ENCODE measurements around the gene RPUSD4. TPM values are rescaled to one million over a fixed set of nuclear protein-coding genes. Genes with fewer than 3 reads are reported as not detected.

RPUSD4 gene
- total RNA-seq, 2 experiments from 2014 or later = 30.7 to 32.5 TPM

GRCh38 chr11:126202646-126203359, 8.6 kb downstream of the RPUSD4 start:
- ChIA-PET CTCF (interaction anchor here (0.6 to 1.6 kb wide), 3 partner anchors 9 to 167 kb away, joined by 3 to 5 read pairs (median 3); no protein-coding TSS in a partner anchor), POLR2A (no interaction called here)
- H3K27ac Mint-ChIP-seq = no peak overlapping the region
- no peaks in the 10 kb centered on the region for H3K27me3 Mint-ChIP-seq
- H3K36me3 Mint-ChIP-seq (ENCODE audit: low read depth) = peaks cover 52% of the 10 kb centered on the region
- H3K9me3 Mint-ChIP-seq = no peaks in the 10 kb centered on the region
- H3K4me1 Mint-ChIP-seq = no peaks in the 10 kb centered on the region
- H3K4me3 Mint-ChIP-seq = no peak overlapping the region
- no peak for DNase-seq

DNA sequence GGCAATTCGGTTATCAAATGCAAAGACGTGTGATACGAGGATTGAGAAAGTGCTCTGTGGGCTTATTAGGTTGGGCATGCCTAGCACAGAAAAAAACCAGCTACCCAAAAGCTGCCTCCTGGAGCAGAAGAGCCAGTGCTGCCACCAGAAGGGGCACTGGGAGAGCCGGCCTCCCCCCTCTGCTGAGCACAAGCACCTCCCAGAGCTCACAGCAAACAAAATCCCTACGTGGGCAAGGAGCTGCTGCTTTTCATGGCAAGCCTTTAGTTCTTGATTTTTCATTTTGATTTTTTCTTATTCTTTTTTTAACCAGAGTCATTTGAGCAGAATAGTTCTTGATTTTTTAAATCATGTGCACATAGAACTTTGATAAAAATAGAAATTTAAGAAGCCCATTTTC, 12.8 kb downstream of the RPUSD4 start:
- no peak for DNase-seq
- Mint-ChIP-seq H3K4me3 (no peak overlapping the region), H3K27ac (no peak overlapping the region), H3K36me3 (ENCODE audit: low read depth) (peaks cover 58% of the 10 kb centered on the region), H3K4me1 (no peaks in the 10 kb centered on the region), H3K9me3 (peaks cover 6% of the 10 kb centered on the region), H3K27me3 (no peaks in the 10 kb centered on the region)
- CTCF ChIA-PET = interaction anchor here (1.0 kb wide), 1 partner anchor 9 kb away, joined by 6 read pairs; no protein-coding TSS in a partner anchor
- POLR2A ChIA-PET = no interaction called here

- peaks cover 53% of the 10 kb centered on the region for H3K36me3 Mint-ChIP-seq (ENCODE audit: low read depth)
- no peaks in the 10 kb centered on the region for H3K27me3 Mint-ChIP-seq
- H3K9me3 Mint-ChIP-seq = peaks cover 6% of the 10 kb centered on the region
- H3K4me1 Mint-ChIP-seq = no peaks in the 10 kb centered on the region
- H3K4me3 Mint-ChIP-seq = no peak overlapping the region
- CTCF ChIA-PET = interaction anchor here (0.5 to 1.0 kb wide), 3 partner anchors 10 to 782 kb away, joined by 3 to 6 read pairs (median 4); no protein-coding TSS in a partner anchor
- POLR2A ChIA-PET = no interaction called here
- no peak for DNase-seq
- no peak overlapping the region for H3K27ac Mint-ChIP-seq
These were observed 14.0 kb downstream of the RPUSD4 start for GRCh38 chr11:126197277-126197939.

- peaks cover 44% of the 10 kb centered on the region for H3K36me3 Mint-ChIP-seq (ENCODE audit: low read depth)
- POLR2A ChIA-PET = no interaction called here
- no peak overlapping the region for H3K4me3 Mint-ChIP-seq
- CTCF ChIA-PET = interaction anchor here (2.0 kb wide), 1 partner anchor 8 kb away, joined by 5 read pairs; no protein-coding TSS in a partner anchor
- H3K4me1 Mint-ChIP-seq = no peaks in the 10 kb centered on the region
- peaks cover 6% of the 10 kb centered on the region for H3K9me3 Mint-ChIP-seq
- H3K27me3 Mint-ChIP-seq = no peaks in the 10 kb centered on the region
- no peak for DNase-seq
- H3K27ac Mint-ChIP-seq = no peak overlapping the region
These were observed 16.3 kb downstream of the RPUSD4 start for GRCh38 chr11:126195119-126195518.

- Mint-ChIP-seq H3K4me1 (no peaks in the 10 kb centered on the region), H3K9me3 (peaks cover 6% of the 10 kb centered on the region), H3K4me3 (no peak overlapping the region), H3K27ac (no peak overlapping the region), H3K36me3 (ENCODE audit: low read depth) (peaks cover 38% of the 10 kb centered on the region), H3K27me3 (no peaks in the 10 kb centered on the region)
- POLR2A ChIA-PET = no interaction called here
- CTCF ChIA-PET = interaction anchor here (0.8 to 1.4 kb wide), 4 partner anchors 9 to 273 kb away, joined by 3 to 5 read pairs (median 4); no protein-coding TSS in a partner anchor
- peak; percentile 50 for DNase-seq
These were observed 17.3 kb downstream of the RPUSD4 start for GRCh38 chr11:126194121-126194543.

DNA sequence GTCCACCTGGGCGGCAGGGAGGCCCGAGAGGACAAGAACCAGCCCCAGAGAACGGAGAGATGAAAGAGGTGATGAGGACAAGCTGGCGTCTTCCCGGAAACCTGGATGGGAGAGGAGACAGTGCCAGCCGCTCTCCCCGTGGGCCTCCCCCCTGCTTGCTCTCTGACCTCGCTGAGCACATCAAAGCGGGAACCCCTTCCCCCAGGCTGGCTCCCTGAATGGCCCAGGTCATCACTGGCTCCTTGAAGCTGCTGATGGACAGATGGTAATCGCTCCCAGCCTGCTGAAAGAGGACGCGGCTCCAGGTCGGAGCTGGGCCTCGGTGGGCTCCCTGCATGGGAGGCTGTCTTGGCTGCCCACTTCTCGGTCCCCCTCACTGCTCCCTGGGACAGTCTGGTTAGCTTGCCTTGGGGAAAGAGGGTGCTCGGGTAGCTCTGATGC, 18.4 kb downstream of the RPUSD4 start:
- Mint-ChIP-seq H3K4me1 (peaks cover 8% of the 10 kb centered on the region), H3K27me3 (no peaks in the 10 kb centered on the region), H3K9me3 (peaks cover 6% of the 10 kb centered on the region), H3K36me3 (ENCODE audit: low read depth) (peaks cover 29% of the 10 kb centered on the region), H3K4me3 (no peak overlapping the region), H3K27ac (no peak overlapping the region)
- no peak for DNase-seq
- CTCF ChIA-PET = interaction anchor here (1.0 to 1.4 kb wide), 4 partner anchors 10 to 251 kb away, joined by 3 to 5 read pairs (median 4); no protein-coding TSS in a partner anchor
- POLR2A ChIA-PET = no interaction called here

GRCh38 chr11:126192361-126192760, 19.1 kb downstream of the RPUSD4 start:
- no peak overlapping the region for H3K27ac Mint-ChIP-seq
- H3K4me1 Mint-ChIP-seq = peaks cover 8% of the 10 kb centered on the region
- no peaks in the 10 kb centered on the region for H3K27me3 Mint-ChIP-seq
- ChIA-PET CTCF (interaction anchor here (0.5 to 1.0 kb wide), 2 partner anchors 252 to 269 kb away, joined by 3 to 5 read pairs; no protein-coding TSS in a partner anchor), POLR2A (no interaction called here)
- no peak for DNase-seq
- peaks cover 22% of the 10 kb centered on the region for H3K36me3 Mint-ChIP-seq (ENCODE audit: low read depth)
- H3K9me3 Mint-ChIP-seq = peaks cover 4% of the 10 kb centered on the region
- H3K4me3 Mint-ChIP-seq = no peak overlapping the region

DNA sequence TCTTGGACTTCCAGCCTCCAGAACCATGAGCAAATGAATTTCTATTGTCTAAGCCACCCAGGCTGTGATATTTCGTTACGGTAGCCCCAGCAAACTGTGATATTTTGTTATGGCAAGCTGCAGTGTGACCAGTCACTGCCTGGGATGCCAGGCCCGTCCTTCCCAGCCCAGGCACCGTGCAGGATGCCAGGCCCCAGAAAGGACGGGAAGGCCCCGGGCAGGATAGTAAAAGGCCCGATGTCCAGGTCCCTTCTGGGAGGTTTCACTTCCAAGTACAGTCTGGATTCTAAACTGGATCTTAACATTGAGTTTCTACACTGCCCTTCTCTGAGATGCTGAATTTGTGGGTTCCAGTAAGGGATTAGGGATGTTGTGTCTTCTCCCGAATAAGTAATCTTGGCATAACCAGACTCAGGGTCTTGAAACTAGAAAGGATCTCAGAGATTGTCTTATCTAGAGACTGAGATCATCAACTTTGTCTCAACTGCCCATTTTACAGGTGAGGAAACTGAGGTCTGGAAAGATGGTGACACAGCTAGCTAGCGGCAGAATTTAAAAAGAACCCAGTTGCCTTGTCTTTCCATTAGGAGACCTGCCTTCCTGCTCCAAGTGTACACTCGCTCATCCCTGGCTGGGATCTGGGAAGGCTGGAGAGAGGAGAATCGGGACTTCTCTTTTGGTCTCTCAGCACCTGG, 19.9 kb downstream of the RPUSD4 start:
- H3K27me3 Mint-ChIP-seq = no peaks in the 10 kb centered on the region

DNA sequence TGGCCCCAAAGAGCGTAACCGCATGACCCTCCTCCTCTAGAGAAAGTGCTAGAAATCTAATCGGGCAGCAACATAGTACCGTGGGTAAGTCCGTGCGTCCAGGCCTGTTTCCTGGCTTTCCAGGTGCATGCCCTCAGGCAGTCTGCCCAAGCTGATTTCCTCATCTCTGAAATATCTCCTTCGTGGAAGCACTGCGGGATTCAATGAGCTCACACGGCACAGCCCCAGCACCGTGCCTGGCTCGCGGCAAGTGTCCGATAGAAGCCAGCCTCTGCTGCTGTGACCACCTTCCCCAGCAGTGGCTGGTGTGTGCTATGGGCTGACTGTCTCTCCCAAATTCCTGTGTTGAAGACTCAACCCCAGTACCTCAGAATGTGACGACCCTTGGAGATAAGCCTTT, 20.7 kb downstream of the RPUSD4 start:
- Mint-ChIP-seq H3K27ac (peak overlapping the region; percentile 26), H3K4me3 (no peak overlapping the region), H3K4me1 (peaks cover 8% of the 10 kb centered on the region), H3K27me3 (no peaks in the 10 kb centered on the region), H3K36me3 (ENCODE audit: low read depth) (peaks cover 8% of the 10 kb centered on the region), H3K9me3 (no peaks in the 10 kb centered on the region)
- DNase-seq = no peak
- ChIA-PET POLR2A (no interaction called here), CTCF (interaction anchor here (2.0 kb wide), 1 partner anchor 268 kb away, joined by 5 read pairs; no protein-coding TSS in a partner anchor)

More for the DNA sequence above, 19.9 kb downstream of the RPUSD4 start:
- no peaks in the 10 kb centered on the region for H3K9me3 Mint-ChIP-seq
- POLR2A ChIA-PET = no interaction called here
- no peak overlapping the region for H3K4me3 Mint-ChIP-seq
- H3K27ac Mint-ChIP-seq = no peak overlapping the region
- peaks cover 8% of the 10 kb centered on the region for H3K4me1 Mint-ChIP-seq
- DNase-seq = no peak
- peaks cover 15% of the 10 kb centered on the region for H3K36me3 Mint-ChIP-seq (ENCODE audit: low read depth)
- CTCF ChIA-PET = interaction anchor here (1.0 kb wide), 1 partner anchor 268 kb away, joined by 3 read pairs; no protein-coding TSS in a partner anchor

DNA sequence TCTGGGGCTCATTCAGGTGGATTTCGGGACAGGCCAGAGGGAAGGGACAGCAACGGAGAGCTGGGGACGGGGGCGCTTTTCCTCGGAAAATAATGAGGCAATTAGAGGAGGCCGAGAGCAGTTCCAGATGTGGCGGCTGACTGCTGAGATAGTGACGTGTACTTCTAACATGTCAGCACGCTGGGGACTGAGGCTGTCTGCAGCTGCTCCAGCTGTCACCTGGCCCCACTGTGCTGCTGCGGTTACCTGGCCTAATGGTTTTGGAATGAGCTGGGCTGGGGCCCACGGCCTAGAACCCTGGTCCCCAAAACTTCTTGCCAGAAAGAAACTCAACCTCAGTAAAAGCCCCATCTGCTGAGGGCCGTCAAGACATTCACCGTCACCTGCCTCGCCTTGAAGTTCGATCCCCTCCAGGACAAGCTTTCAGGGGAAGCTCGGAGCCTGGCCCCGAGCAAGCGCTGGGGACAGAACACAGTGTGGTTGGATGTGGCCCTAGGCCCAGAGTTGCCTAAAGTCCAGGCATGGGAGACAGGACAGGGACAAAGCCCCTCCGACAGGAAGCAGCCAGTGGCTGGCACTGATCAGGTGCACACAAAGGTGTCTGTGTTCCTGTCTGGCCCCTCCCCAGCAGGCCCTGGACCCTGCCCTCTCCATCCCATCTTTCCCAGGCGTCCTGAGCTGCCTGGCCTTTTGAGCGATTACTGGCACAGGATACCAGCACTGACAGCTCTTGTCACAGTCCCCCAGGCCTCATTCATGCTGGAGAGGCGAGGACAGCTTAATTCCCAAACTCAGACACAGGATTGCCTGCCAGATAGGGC, 22.1 kb downstream of the RPUSD4 start:
- CTCF ChIA-PET = interaction anchor here (2.0 kb wide), 1 partner anchor 266 kb away, joined by 5 read pairs; no protein-coding TSS in a partner anchor
- peaks cover 8% of the 10 kb centered on the region for H3K4me1 Mint-ChIP-seq
- no peaks in the 10 kb centered on the region for H3K9me3 Mint-ChIP-seq

DNA sequence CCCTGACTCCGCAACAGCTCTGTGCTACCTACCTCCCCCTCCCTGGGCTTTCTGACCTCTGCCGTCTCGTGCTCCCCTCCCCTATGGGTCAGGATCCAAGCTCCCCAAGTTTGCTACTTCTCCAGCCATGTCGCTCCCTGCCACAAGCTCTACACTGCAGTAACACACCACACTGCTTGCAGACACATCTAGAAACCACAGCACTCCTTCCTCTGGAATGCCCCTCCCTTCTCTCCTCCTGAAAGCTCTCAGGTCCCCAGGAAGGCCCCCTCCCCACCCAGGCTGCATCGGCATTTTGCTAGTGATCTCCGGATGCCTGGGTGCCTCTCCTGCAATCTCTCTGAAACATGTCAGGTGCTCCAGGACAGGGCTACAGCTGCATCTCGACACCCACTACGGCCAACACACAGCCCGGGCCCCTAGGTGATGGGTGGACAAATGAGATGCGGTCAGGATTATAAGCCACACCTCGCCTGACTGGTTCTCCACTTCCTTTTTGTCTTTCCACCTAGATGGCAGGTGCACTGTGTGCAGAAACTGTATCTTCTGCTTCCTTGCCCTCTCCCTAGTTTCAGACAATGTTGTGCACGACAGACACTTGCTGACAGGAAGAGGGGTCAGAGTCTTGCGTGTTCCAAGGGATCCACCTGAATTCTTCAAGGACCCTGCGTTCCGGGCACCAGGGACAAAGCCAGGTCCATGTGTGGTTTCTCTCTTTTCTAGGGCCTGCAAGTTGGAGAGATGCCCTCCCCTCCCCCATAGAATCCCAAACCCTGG, 22.9 kb downstream of the RPUSD4 start:
- CTCF ChIA-PET = interaction anchor here (2.0 kb wide), 1 partner anchor 266 kb away, joined by 5 read pairs; no protein-coding TSS in a partner anchor
- Mint-ChIP-seq H3K27me3 (no peaks in the 10 kb centered on the region), H3K27ac (peak overlapping the region; percentile 51), H3K4me3 (no peak overlapping the region), H3K9me3 (no peaks in the 10 kb centered on the region), H3K4me1 (peaks cover 8% of the 10 kb centered on the region), H3K36me3 (ENCODE audit: low read depth) (no peaks in the 10 kb centered on the region)
- no peak for DNase-seq
- POLR2A ChIA-PET = no interaction called here

More for the DNA sequence above, 22.1 kb downstream of the RPUSD4 start:
- no peaks in the 10 kb centered on the region for H3K27me3 Mint-ChIP-seq
- POLR2A ChIA-PET = no interaction called here
- H3K4me3 Mint-ChIP-seq = no peak overlapping the region
- peak overlapping the region; percentile 51 for H3K27ac Mint-ChIP-seq
- no peaks in the 10 kb centered on the region for H3K36me3 Mint-ChIP-seq (ENCODE audit: low read depth)
- DNase-seq = no peak

All from activated CD4-positive, alpha-beta T cell treated with anti-CD3 and anti-CD28 coated beads, Interleukin-2, amount 10 ng/mL, durations not matched to agents 7 days and 5 days (primary cell).